Testis (tissue), 2 donors: ENCODE measurements around the gene HOXC6.

Source experiments
- CTCF ChIP-seq, 3 experiments: fragments of 450-650 bp in 2 of 3; fragments of 200-600 bp in 1 of 3; sonication (generic) in 1 of 3; IDR thresholded peaks; one replicate each; pipeline ENCODE4 v1.5.1; 2016 to 2019; ENCODE audit warnings: antibody characterized with exemption in 3 of 3, mild to moderate bottlenecking in 2 of 3, moderate library complexity in 1 of 3
- POLR2A ChIP-seq: fragments of 450-650 bp; IDR thresholded peaks from one replicate; pipeline ENCODE4 v1.6.1; 2017; ENCODE audit warnings: antibody characterized with exemption, mild to moderate bottlenecking, moderate library complexity

- TF ChIP-seq CTCF (IDR thresholded peaks at IDR 0.05) (no peak), POLR2A (no peak)
Observed at GRCh38 chr12:54003625-54004024, 24.6 kb upstream of the HOXC6 start.
